H9 (cell line): Measurements from ENCODE around the gene ZNF335. TPM values are rescaled to one million over a fixed set of nuclear protein-coding genes. Genes with fewer than 3 reads are reported as not detected.

Experiments
- DNase-seq: peaks from one replicate; pipeline ENCODE4 v3.0.0-alpha.2; 2017
- H2AFZ ChIP-seq: one replicate; pipeline ENCODE4 v1.6.1; 2013; ENCODE audit warnings: mild to moderate bottlenecking, low read length, control low read depth, moderate library complexity
- H2AK5ac ChIP-seq: 2 replicates; pipeline ENCODE4 v1.6.1; 2013; ENCODE audit warnings: low read length, control low read depth, mixed read lengths; ENCODE audit not compliant: insufficient read length
- H2BK120ac ChIP-seq: one replicate; pipeline ENCODE4 v1.6.1; 2013; ENCODE audit warnings: low read depth, mild to moderate bottlenecking, low read length, control low read depth, inconsistent platforms; ENCODE audit not compliant: poor library complexity, severe bottlenecking
- H2BK12ac ChIP-seq: 2 replicates; pipeline ENCODE4 v1.6.1; 2013; ENCODE audit warnings: low read length, control low read depth, mixed read lengths, low read depth; ENCODE audit not compliant: insufficient read length
- H2BK15ac ChIP-seq: 2 replicates; pipeline ENCODE4 v1.6.1; 2013; ENCODE audit warnings: low read depth, low read length, control low read depth
- H2BK20ac ChIP-seq: one replicate; pipeline ENCODE4 v1.6.1; 2013; ENCODE audit warnings: low read depth, mild to moderate bottlenecking, low read length, control low read depth, inconsistent platforms; ENCODE audit not compliant: poor library complexity, severe bottlenecking
- H2BK5ac ChIP-seq: 2 replicates; pipeline ENCODE4 v1.6.1; 2013; ENCODE audit warnings: low read length, control low read depth, mixed read lengths; ENCODE audit not compliant: insufficient read length
- H3K14ac ChIP-seq: 2 replicates; pipeline ENCODE4 v1.6.1; 2013; ENCODE audit warnings: low read length, control low read depth; ENCODE audit not compliant: insufficient read depth
- H3K18ac ChIP-seq: 2 replicates; pipeline ENCODE4 v1.6.1; 2013; ENCODE audit warnings: low read depth, mild to moderate bottlenecking, mixed read lengths, low read length, control low read depth; ENCODE audit not compliant: insufficient read length
- H3K23ac ChIP-seq: 2 replicates; pipeline ENCODE4 v1.6.1; 2013; ENCODE audit warnings: low read length, control low read depth, mixed read lengths, low read depth; ENCODE audit not compliant: insufficient read length
- H3K23me2 ChIP-seq: 2 replicates; pipeline ENCODE4 v1.6.1; 2013; ENCODE audit warnings: low read depth, mild to moderate bottlenecking, mixed read lengths, low read length, control low read depth; ENCODE audit not compliant: insufficient read length, poor library complexity, severe bottlenecking
- H3K27ac ChIP-seq: 2 replicates; pipeline ENCODE4 v1.5.1; 2013; ENCODE audit warnings: low read length, control low read depth, mixed read lengths, low read depth; ENCODE audit not compliant: insufficient read length
- H3K27me3 ChIP-seq: 2 replicates; pipeline ENCODE4 v1.6.1; 2013; ENCODE audit warnings: low read length, control low read depth, inconsistent platforms; ENCODE audit not compliant: insufficient read depth
- H3K4ac ChIP-seq: 2 replicates; pipeline ENCODE4 v1.6.1; 2013; ENCODE audit warnings: low read depth, mild to moderate bottlenecking, control low read depth, inconsistent platforms, low read length, moderate library complexity
- H3K4me1 ChIP-seq: 2 replicates; pipeline ENCODE4 v1.6.1; 2013; ENCODE audit warnings: low read length, control low read depth, inconsistent platforms; ENCODE audit not compliant: insufficient read depth
- H3K4me2 ChIP-seq: 2 replicates; pipeline ENCODE4 v1.6.1; 2013; ENCODE audit warnings: low read length, control low read depth, mixed read lengths; ENCODE audit not compliant: insufficient read length, insufficient read depth
- H3K56ac ChIP-seq: 2 replicates; pipeline ENCODE4 v1.6.1; 2013; ENCODE audit warnings: low read depth, mild to moderate bottlenecking, mixed read lengths, low read length, control low read depth; ENCODE audit not compliant: insufficient read length
- H3K79me1 ChIP-seq: 2 replicates; pipeline ENCODE4 v1.6.1; 2013; ENCODE audit warnings: low read depth, mild to moderate bottlenecking, moderate library complexity, low read length, control low read depth, inconsistent platforms; ENCODE audit not compliant: insufficient read depth, poor library complexity, severe bottlenecking
- H3K79me2 ChIP-seq: 2 replicates; pipeline ENCODE4 v1.6.1; 2013; ENCODE audit warnings: low read length, control low read depth, inconsistent platforms; ENCODE audit not compliant: insufficient read depth
- H3K9ac ChIP-seq: 2 replicates; pipeline ENCODE4 v1.6.1; 2013; ENCODE audit warnings: low read length, control low read depth, mixed read lengths; ENCODE audit not compliant: insufficient read length; ENCODE audit errors: extremely low read depth
- H3K9me3 ChIP-seq: one replicate; pipeline ENCODE4 v1.6.1; 2013; ENCODE audit warnings: low read depth, low read length, inconsistent platforms; ENCODE audit not compliant: control insufficient read depth
- H3T11ph ChIP-seq: one replicate; pipeline ENCODE4 v1.6.1; 2013; ENCODE audit warnings: mild to moderate bottlenecking, low read length, control low read depth, inconsistent platforms
- H4K20me1 ChIP-seq: one replicate; pipeline ENCODE4 v1.6.1; 2013; ENCODE audit not compliant: control insufficient read depth, insufficient read length, insufficient read depth
- H4K5ac ChIP-seq: 2 replicates; pipeline ENCODE4 v1.6.1; 2013; ENCODE audit warnings: low read depth, mild to moderate bottlenecking, mixed read lengths, low read length, control low read depth; ENCODE audit not compliant: insufficient read length
- H4K8ac ChIP-seq: replicated peaks from 2 replicates; pipeline ENCODE4 v1.6.1; 2013; ENCODE audit warnings: low read length, control low read depth, mixed read lengths, low read depth; ENCODE audit not compliant: insufficient read length
- H4K91ac ChIP-seq: 2 replicates; pipeline ENCODE4 v1.6.1; 2013; ENCODE audit warnings: low read depth, mild to moderate bottlenecking, moderate library complexity, mixed read lengths, low read length, control low read depth; ENCODE audit not compliant: insufficient read length
- H3K27ac Mint-ChIP-seq, 3 experiments: 2 replicates in 2 of 3; 3 replicates in 1 of 3; pipeline ENCODE4 v1.8.0; 2020 to 2021; ENCODE audit warnings: mixed read lengths in 3 of 3, mild to moderate bottlenecking in 1 of 3, moderate library complexity in 1 of 3
- H3K27me3 Mint-ChIP-seq: 2 replicates; pipeline ENCODE4 v1.8.0; 2021; ENCODE audit warnings: low read depth, mild to moderate bottlenecking, moderate library complexity, mixed read lengths
- H3K36me3 Mint-ChIP-seq, 3 experiments: 2 replicates in 2 of 3; 3 replicates in 1 of 3; pipeline ENCODE4 v1.8.0; 2020 to 2021; ENCODE audit warnings: low read depth in 3 of 3, mixed read lengths in 3 of 3; ENCODE audit not compliant: insufficient read depth in 1 of 3
- H3K4me1 Mint-ChIP-seq, 2 experiments: 2 replicates each; pipeline ENCODE4 v1.8.0; 2020; ENCODE audit warnings: mixed read lengths in 2 of 2
- H3K4me3 Mint-ChIP-seq, 2 experiments: 2 replicates in 1 of 2; 3 replicates in 1 of 2; pipeline ENCODE4 v1.8.0; 2020 to 2021; ENCODE audit warnings: mild to moderate bottlenecking in 2 of 2, mixed read lengths in 2 of 2, moderate library complexity in 1 of 2
- H3K9me3 Mint-ChIP-seq, 2 experiments: 2 replicates in 1 of 2; 3 replicates in 1 of 2; pipeline ENCODE4 v1.8.0; 2020; ENCODE audit warnings: mild to moderate bottlenecking in 2 of 2, mixed read lengths in 2 of 2, moderate library complexity in 1 of 2
- CTCF ChIP-seq: fragments of 200-600 bp; sonication (generic); conservative IDR thresholded peaks from 3 replicates; pipeline ENCODE4 v1.8.0; 2021; ENCODE audit warnings: antibody characterized with exemption, mild to moderate bottlenecking
- WGBS: extraction: QIAGEN DNeasy Blood & Tissue Kit; methylation state at CpG from one replicate; pipeline ENCODE4 v1.1.7; 2013; ENCODE audit warnings: missing lambda C conversion rate, low lambda C conversion rate, mixed read lengths; ENCODE audit not compliant: insufficient read length; ENCODE audit errors: extremely low coverage; 5-methylcytosine and 5-hydroxymethylcytosine counted together
- total RNA-seq: library from RNA; stranded (reverse); gene quantifications from 2 replicates; pipeline ENCODE4 v1.2.1, GENCODE V29; 2021

ZNF335 gene
- total RNA-seq, 1 experiment from 2014 or later, result 21.1 TPM

DNA sequence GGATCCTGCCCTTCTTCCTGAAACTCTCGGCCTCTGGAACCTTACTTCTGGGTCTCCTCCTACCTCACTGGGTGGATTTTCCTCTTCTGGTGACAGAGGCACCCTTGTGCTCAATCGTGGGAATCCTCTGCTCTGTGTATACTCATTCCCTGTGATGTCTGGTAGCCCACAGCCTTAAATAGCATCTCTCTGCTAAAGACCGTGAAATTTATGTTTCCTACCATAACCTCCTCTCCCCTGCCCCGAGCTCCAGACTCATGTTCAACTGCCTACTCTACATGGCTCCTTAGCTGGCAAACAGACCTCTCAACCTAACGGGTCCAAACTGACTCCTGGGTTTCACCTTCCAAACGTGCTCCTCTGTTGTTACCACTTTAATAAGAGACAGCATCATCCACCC, 46.6 kb upstream of the ZNF335 start:
- H3K36me3 Mint-ChIP-seq, result peaks cover 0 to 4% (median 2%) of the 10 kb centered on the region in 3 experiments; a peak in 1 of 7 replicates

More for the DNA sequence above, 46.6 kb upstream of the ZNF335 start:
- Histone ChIP-seq H2AFZ (no peak overlapping the region), H3K27me3 (peaks cover under 1% of the 10 kb centered on the region; the same call in 1 of the 2 replicates), H3K18ac (no peak overlapping the region), H4K5ac (no peak overlapping the region), H2BK15ac (no peak overlapping the region), H3K23me2 (peaks cover 12% of the 10 kb centered on the region), H3K4ac (no peak overlapping the region), H3K56ac (no peak overlapping the region), H3K14ac (no peak overlapping the region), H2BK12ac (no peak overlapping the region), H4K91ac (no peak overlapping the region), H3K27ac (no peak overlapping the region), H3K9ac (no peak overlapping the region), H3K4me2 (no peak overlapping the region), H3K79me1 (no peaks in the 10 kb centered on the region), H3T11ph (no peak overlapping the region), H3K23ac (no peak overlapping the region), H3K9me3 (no peaks in the 10 kb centered on the region), H4K8ac (no peak overlapping the region), H2BK5ac (no peak overlapping the region), H3K4me1 (peaks cover 4% of the 10 kb centered on the region; the same call in 1 of the 2 replicates), H3K79me2 (no peaks in the 10 kb centered on the region), H2BK120ac (no peak overlapping the region), H2AK5ac (no peak overlapping the region), H4K20me1 (no peaks in the 10 kb centered on the region), H2BK20ac (no peak overlapping the region)
- WGBS, result no CpG with 5 or more reads among the region's 6 CpGs
- no peak overlapping the region for H3K4me3 Mint-ChIP-seq
- DNase-seq, result no peak
- no peaks in the 10 kb centered on the region for H3K9me3 Mint-ChIP-seq
- no peak for TF ChIP-seq CTCF
- H3K27me3 Mint-ChIP-seq, result peaks cover 17% of the 10 kb centered on the region
- peaks cover 17 to 26% of the 10 kb centered on the region in 2 experiments for H3K4me1 Mint-ChIP-seq
- H3K27ac Mint-ChIP-seq, result no peak overlapping the region
